ENCODE data around the gene UBR1.
"Not testable (repeated sequence)": the region's sequence is repeated elsewhere in the genome, so short reads cannot be mapped to it uniquely, and the experiment has no call there.

Gene UBR1

GRCh38 chr15:43105778-43106485 is at the start of gene UBR1:
UBR1 (minus strand) TSS chr15:43106038; CDS start chr15:43106022, 16 bp downstream.
- peak; percentile 75 to 89 (median 86) for DNase-seq

- no peak for DNase-seq
Observed at GRCh38 chr15:43153269-43153668, 47.4 kb upstream of the UBR1 start.

- DNase-seq: peak in 3 of 6 experiments; percentile 61 to 73 (median 67)
Observed at GRCh38 chr15:43151688-43152087, 45.9 kb upstream of the UBR1 start.

GRCh38 chr15:43150191-43150929 is 44.5 kb upstream of the UBR1 start:
- no peak for DNase-seq

- DNase-seq: no peak
Observed at GRCh38 chr15:43146184-43146583, 40.3 kb upstream of the UBR1 start.

- no peak for DNase-seq
Observed at GRCh38 chr15:43144512-43144911, 38.7 kb upstream of the UBR1 start.

- no peak for DNase-seq
Observed at GRCh38 chr15:43143203-43143941, 37.5 kb upstream of the UBR1 start.

GRCh38 chr15:43135351-43135750 is 29.5 kb upstream of the UBR1 start:
- DNase-seq: no peak

GRCh38 chr15:43134157-43134635 is 28.4 kb upstream of the UBR1 start:
- peak in 2 of 6 experiments; percentile 35 to 65 for DNase-seq

GRCh38 chr15:43133430-43134156 is 27.8 kb upstream of the UBR1 start, which contains the start of gene TMEM62:
TMEM62 (plus strand) TSS chr15:43133586; CDS start chr15:43133803, 217 bp downstream.
- DNase-seq: peak; percentile 16 to 65 (median 43)

- peak in 1 of 6 experiments; percentile 60 for DNase-seq
Observed at GRCh38 chr15:43132830-43133429, 27.1 kb upstream of the UBR1 start.

GRCh38 chr15:43128980-43129335 is 23.1 kb upstream of the UBR1 start:
- no peak for DNase-seq

- not testable (repeated sequence) for DNase-seq
Observed at GRCh38 chr15:43128174-43128979, 22.5 kb upstream of the UBR1 start.

- no peak for DNase-seq
Observed at GRCh38 chr15:43127752-43128151, 21.9 kb upstream of the UBR1 start.

GRCh38 chr15:43126356-43126755 is 20.5 kb upstream of the UBR1 start:
- DNase-seq: no peak

- no peak for DNase-seq
Observed at GRCh38 chr15:43125100-43125661, 19.3 kb upstream of the UBR1 start.

GRCh38 chr15:43121863-43122262 is 16.0 kb upstream of the UBR1 start:
- no peak for DNase-seq

GRCh38 chr15:43118829-43119228 is 13.0 kb upstream of the UBR1 start:
- DNase-seq: no peak

- no peak for DNase-seq
Observed at GRCh38 chr15:43118286-43118685, 12.4 kb upstream of the UBR1 start.

- DNase-seq: no peak
Observed at GRCh38 chr15:43111354-43111753, 5.5 kb upstream of the UBR1 start.

- no peak for DNase-seq
Observed at GRCh38 chr15:43107751-43108150, 1.9 kb upstream of the UBR1 start.

Data from stimulated activated naive CD4-positive, alpha-beta T cell (primary cell).